Activated T-cell treated with anti-CD3 and anti-CD28 coated beads, Interleukin-2, amount 50 U/mL, for 24 hours (primary cell): ENCODE measurements around the gene MUC21.
"Not testable (repeated sequence)": the region's sequence is repeated elsewhere in the genome, so short reads cannot be mapped to it uniquely, and the experiment has no call there.

Experiments used
- DNase-seq: peaks from one replicate; pipeline ENCODE4 v3.0.0-alpha.2; 2020
- H3K27ac Mint-ChIP-seq: 2 replicates; pipeline ENCODE4 v1.8.0; 2020; ENCODE audit warnings: mild to moderate bottlenecking, mixed read lengths
- H3K27me3 Mint-ChIP-seq: 2 replicates; pipeline ENCODE4 v1.8.0; 2020; ENCODE audit warnings: mixed read lengths
- H3K36me3 Mint-ChIP-seq: 2 replicates; pipeline ENCODE4 v1.8.0; 2020; ENCODE audit warnings: low read depth, mixed read lengths
- H3K4me1 Mint-ChIP-seq: 2 replicates; pipeline ENCODE4 v1.8.0; 2020; ENCODE audit warnings: low read depth, mixed read lengths
- H3K4me3 Mint-ChIP-seq: 2 replicates; pipeline ENCODE4 v1.8.0; 2020; ENCODE audit warnings: mild to moderate bottlenecking, moderate library complexity, mixed read lengths
- H3K9me3 Mint-ChIP-seq: 2 replicates; pipeline ENCODE4 v1.8.0; 2020; ENCODE audit warnings: mixed read lengths

MUC21 gene

GRCh38 chr6:30985490-30985889 is 2.0 kb downstream of the MUC21 start:
- H3K4me1 Mint-ChIP-seq = peaks cover 16% of the 10 kb centered on the region
- H3K36me3 Mint-ChIP-seq = no peaks in the 10 kb centered on the region
- no peak overlapping the region for H3K4me3 Mint-ChIP-seq
- H3K27me3 Mint-ChIP-seq = peaks cover 31% of the 10 kb centered on the region
- no peak overlapping the region for H3K27ac Mint-ChIP-seq
- DNase-seq = no peak
- H3K9me3 Mint-ChIP-seq = no peaks in the 10 kb centered on the region

DNA sequence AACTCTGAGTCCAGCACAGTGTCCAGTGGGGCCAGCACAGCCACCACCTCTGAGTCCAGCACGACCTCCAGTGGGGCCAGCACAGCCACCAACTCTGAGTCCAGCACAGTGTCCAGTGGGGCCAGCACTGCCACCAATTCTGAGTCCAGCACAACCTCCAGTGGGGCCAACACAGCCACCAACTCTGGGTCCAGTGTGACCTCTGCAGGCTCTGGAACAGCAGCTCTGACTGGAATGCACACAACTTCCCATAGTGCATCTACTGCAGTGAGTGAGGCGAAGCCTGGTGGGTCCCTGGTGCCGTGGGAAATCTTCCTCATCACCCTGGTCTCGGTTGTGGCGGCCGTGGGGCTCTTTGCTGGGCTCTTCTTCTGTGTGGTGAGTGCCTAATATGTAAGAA is 3.8 kb downstream of the MUC21 start:
- H3K27me3 Mint-ChIP-seq = peaks cover 20% of the 10 kb centered on the region

DNA sequence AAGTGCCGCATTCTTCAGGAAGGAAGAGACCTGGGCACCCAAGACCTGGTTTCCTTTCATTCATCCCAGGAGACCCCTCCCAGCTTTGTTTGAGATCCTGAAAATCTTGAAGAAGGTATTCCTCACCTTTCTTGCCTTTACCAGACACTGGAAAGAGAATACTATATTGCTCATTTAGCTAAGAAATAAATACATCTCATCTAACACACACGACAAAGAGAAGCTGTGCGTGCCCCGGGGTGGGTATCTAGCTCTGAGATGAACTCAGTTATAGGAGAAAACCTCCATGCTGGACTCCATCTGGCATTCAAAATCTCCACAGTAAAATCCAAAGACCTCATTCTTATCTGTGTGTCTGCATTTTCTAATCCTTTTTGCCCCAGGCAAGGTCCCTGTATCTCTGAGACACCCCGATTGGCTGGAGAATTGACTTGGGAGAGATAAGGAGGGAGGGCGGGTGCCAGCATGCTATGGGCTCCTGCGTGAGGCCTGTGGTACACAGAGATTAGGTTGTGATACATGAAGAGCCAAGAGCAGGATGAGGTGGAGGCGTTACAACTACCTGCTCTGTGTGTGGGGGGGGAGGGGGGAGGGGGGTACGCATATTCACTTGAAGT is 4.8 kb downstream of the MUC21 start:
- Mint-ChIP-seq H3K4me1 (peaks cover 17% of the 10 kb centered on the region), H3K27me3 (peaks cover 10% of the 10 kb centered on the region), H3K4me3 (no peak overlapping the region), H3K27ac (no peak overlapping the region), H3K36me3 (no peaks in the 10 kb centered on the region), H3K9me3 (no peaks in the 10 kb centered on the region)
- no peak for DNase-seq

More for the DNA sequence above, 3.8 kb downstream of the MUC21 start:
- DNase-seq = no peak
- H3K4me3 Mint-ChIP-seq = no peak overlapping the region
- no peaks in the 10 kb centered on the region for H3K9me3 Mint-ChIP-seq
- H3K4me1 Mint-ChIP-seq = peaks cover 18% of the 10 kb centered on the region
- no peak overlapping the region for H3K27ac Mint-ChIP-seq
- H3K36me3 Mint-ChIP-seq = no peaks in the 10 kb centered on the region

DNA sequence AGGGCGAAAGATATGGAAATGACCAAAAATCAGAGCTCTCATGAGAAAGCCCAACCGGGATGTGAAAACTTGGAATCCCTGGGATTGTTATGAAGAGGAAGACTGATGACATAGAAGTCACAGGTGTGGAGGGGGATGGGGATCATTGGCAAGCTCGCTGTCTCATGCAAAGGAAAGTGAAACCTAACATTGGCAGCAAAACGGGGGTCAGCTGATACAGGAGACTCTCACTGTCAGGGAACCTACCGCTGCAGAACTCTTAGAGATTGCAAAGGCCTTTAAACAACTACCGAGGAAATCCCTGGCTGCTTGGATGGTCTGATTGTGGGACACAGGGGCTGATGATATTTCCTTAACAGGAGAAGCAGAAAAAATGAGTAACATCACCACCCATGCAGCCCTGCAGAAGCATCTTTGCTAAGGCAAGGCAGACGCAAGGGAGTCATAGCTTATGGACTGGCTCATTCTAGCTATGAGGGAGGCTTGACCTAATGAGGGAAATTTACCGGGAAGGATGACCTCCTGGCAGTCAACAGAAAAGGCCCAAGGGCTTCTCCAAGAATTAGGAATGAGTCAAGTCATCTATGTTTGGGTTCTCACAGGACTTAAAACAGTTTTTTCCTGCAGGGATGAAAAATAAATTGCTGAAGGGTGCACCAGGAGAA is 7.0 kb downstream of the MUC21 start:
- Mint-ChIP-seq H3K9me3 (no peaks in the 10 kb centered on the region), H3K4me1 (peaks cover 12% of the 10 kb centered on the region), H3K27me3 (peaks cover 2% of the 10 kb centered on the region), H3K36me3 (no peaks in the 10 kb centered on the region), H3K27ac (no peak overlapping the region), H3K4me3 (no peak overlapping the region)
- DNase-seq = no peak

DNA sequence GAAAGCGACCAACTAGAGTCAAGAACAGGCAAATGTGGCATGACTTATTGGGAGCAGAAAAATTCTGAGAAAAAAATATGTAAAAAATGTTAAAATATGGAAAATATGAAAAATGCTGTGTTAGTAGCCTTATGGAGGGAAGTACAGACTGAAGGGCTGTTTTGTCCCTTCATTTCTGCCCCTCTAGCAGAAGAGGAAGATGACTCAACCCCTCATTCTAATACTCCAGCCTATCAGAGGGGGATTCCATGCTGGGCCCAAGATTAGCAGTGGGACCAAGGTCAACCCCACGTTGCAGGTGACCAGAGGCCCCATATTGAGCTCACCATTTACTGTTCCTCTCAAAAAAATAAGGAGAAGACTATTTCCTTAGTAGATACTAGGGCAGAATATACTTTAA is 8.4 kb downstream of the MUC21 start:
- Mint-ChIP-seq H3K4me3 (no peak overlapping the region), H3K27ac (no peak overlapping the region), H3K36me3 (no peaks in the 10 kb centered on the region), H3K9me3 (no peaks in the 10 kb centered on the region), H3K4me1 (peaks cover 11% of the 10 kb centered on the region), H3K27me3 (no peaks in the 10 kb centered on the region)
- DNase-seq = no peak

DNA sequence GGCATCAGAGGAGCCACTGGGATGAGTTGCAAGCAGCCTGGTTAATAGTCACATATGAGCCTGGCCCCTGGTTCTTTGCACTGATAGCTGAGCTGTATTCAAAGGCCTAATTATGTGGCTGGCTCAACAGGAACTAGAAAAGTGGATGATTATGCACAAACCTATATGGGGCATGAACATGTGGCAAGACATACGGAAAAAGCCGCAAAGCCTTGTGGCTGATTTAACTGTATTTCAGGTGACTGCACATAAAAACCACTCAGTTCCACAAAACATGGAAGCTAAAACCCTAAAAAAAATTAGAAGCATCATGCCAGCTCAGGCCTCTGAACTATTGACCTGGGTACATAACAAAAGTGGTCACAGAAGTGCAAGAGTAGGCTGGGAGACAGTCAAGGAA is 13.8 kb downstream of the MUC21 start:
- Mint-ChIP-seq H3K36me3 (no peaks in the 10 kb centered on the region), H3K4me1 (peaks cover 9% of the 10 kb centered on the region), H3K9me3 (no peaks in the 10 kb centered on the region), H3K27ac (no peak overlapping the region), H3K4me3 (no peak overlapping the region), H3K27me3 (peaks cover 9% of the 10 kb centered on the region)
- DNase-seq = no peak

DNA sequence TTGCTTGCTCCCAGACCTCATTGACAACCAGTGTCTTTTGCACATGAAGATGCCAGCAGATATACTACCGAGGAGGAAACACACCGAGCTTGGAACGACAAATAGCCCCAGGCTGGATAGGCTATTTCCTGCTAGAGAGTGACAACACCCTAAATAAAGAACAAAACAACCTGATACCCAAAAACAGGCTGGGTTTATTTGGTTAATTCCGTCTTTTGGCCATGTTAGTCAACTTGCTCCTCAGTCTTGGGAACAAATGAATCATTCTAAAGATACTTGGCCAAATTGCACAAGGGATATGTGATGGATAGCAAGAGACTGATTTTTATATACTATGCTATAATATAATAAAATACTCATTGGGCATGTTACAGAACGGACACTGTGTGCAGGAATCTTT is 15.3 kb downstream of the MUC21 start:
- H3K27me3 Mint-ChIP-seq = peaks cover 13% of the 10 kb centered on the region

GRCh38 chr6:31000067-31000860 is 16.7 kb downstream of the MUC21 start:
- not testable (repeated sequence) for H3K27ac Mint-ChIP-seq, H3K9me3 Mint-ChIP-seq, H3K4me3 Mint-ChIP-seq, DNase-seq, H3K36me3 Mint-ChIP-seq
- Mint-ChIP-seq H3K27me3 (peaks cover 13% of the 10 kb centered on the region), H3K4me1 (peaks cover 20% of the 10 kb centered on the region)

More for the DNA sequence above, 15.3 kb downstream of the MUC21 start:
- Mint-ChIP-seq H3K36me3 (no peaks in the 10 kb centered on the region), H3K9me3 (no peaks in the 10 kb centered on the region), H3K4me3 (no peak overlapping the region), H3K27ac (no peak overlapping the region), H3K4me1 (peaks cover 9% of the 10 kb centered on the region)
- DNase-seq = no peak

DNA sequence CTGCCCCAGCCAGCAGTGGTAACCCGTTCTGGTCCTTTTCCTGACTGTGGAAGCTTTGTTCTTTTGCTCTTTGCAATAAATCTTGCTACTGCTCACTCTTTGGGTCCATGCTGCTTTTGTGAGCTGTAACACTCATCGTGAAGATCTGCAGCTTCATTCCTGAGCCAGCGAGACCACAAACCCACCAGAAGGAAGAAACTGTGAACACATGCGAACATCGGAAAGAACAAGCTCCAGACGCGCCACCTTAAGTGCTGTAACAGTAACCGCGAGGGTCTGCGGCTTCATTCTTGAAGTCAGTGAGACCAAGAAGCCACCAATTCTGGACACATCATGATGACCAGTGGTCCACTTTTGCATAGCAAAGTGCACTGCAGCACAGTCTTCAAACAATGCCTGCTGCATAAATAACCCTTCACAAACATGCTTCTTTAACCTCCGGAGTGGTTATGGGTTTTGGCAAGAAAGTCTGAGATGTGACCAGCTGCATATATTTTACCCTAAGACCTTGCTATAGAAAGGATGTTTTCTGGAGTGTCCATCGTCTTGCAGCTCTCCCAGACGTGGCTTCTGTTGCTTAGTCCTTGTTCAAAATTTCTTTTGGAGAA is 17.9 kb downstream of the MUC21 start:
- Mint-ChIP-seq H3K4me1 (peaks cover 24% of the 10 kb centered on the region), H3K36me3 (no peaks in the 10 kb centered on the region), H3K9me3 (no peaks in the 10 kb centered on the region), H3K4me3 (no peak overlapping the region), H3K27ac (no peak overlapping the region), H3K27me3 (peaks cover 22% of the 10 kb centered on the region)
- no peak for DNase-seq

GRCh38 chr6:31002471-31002870 is 19.0 kb downstream of the MUC21 start:
- DNase-seq = no peak
- Mint-ChIP-seq H3K4me3 (no peak overlapping the region), H3K27me3 (peaks cover 29% of the 10 kb centered on the region), H3K27ac (no peak overlapping the region), H3K36me3 (no peaks in the 10 kb centered on the region), H3K9me3 (no peaks in the 10 kb centered on the region), H3K4me1 (peaks cover 27% of the 10 kb centered on the region)

GRCh38 chr6:31004794-31005193 is 21.3 kb downstream of the MUC21 start:
- no peak for DNase-seq
- H3K9me3 Mint-ChIP-seq = no peaks in the 10 kb centered on the region
- H3K36me3 Mint-ChIP-seq = no peaks in the 10 kb centered on the region
- peaks cover 30% of the 10 kb centered on the region for H3K4me1 Mint-ChIP-seq
- H3K27me3 Mint-ChIP-seq = peaks cover 41% of the 10 kb centered on the region
- H3K4me3 Mint-ChIP-seq = no peak overlapping the region
- no peak overlapping the region for H3K27ac Mint-ChIP-seq

DNA sequence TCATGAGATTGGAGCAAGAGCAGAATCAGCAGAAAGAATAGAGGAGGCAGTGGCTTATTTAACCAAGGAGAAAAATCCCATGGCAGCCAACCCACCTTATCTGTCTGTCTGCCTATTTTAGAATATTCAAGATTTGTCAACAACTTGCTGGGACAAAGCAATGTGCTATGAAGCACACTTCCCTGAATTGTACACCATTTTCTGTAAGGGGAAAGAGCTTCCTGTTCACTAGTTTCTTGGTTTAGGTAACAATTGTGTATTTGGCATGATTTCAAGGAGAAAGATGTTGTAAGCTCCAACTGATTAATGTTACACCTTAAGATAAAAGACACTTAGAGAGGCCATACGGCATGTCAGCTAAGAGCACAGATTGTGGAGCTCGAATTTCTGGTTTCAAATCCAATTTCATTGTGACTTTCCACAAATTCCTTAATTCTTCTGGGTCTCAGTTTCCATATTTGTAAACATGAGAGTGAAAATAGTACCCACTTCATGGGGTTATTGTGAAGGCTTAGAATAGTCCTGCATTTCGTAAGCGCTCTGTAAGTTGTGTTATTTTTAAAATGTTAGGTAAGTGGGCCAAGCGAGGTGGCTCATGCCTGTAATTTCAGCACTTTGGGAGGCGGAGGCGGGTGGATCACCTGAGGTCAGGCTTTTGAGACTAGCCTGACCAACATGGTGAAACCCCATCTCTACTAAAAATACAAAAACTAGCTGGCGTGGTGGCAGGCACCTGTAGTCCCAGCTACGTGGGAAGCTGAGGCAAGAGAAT is 21.9 kb downstream of the MUC21 start:
- Mint-ChIP-seq H3K9me3 (no peaks in the 10 kb centered on the region), H3K4me3 (no peak overlapping the region), H3K4me1 (peaks cover 35% of the 10 kb centered on the region), H3K27me3 (peaks cover 45% of the 10 kb centered on the region), H3K36me3 (no peaks in the 10 kb centered on the region), H3K27ac (no peak overlapping the region)
- DNase-seq = no peak

- H3K36me3 Mint-ChIP-seq = no peaks in the 10 kb centered on the region
- H3K4me3 Mint-ChIP-seq = no peak overlapping the region
- H3K27me3 Mint-ChIP-seq = peaks cover 34% of the 10 kb centered on the region
- no peak for DNase-seq
- peaks cover 36% of the 10 kb centered on the region for H3K4me1 Mint-ChIP-seq
- H3K9me3 Mint-ChIP-seq = no peaks in the 10 kb centered on the region
- H3K27ac Mint-ChIP-seq = no peak overlapping the region
These were observed 24.2 kb downstream of the MUC21 start for GRCh38 chr6:31007694-31008093.

GRCh38 chr6:31008165-31008564 is 24.6 kb downstream of the MUC21 start:
- Mint-ChIP-seq H3K27ac (no peak overlapping the region), H3K36me3 (no peaks in the 10 kb centered on the region), H3K27me3 (peaks cover 37% of the 10 kb centered on the region), H3K4me1 (peaks cover 36% of the 10 kb centered on the region), H3K4me3 (no peak overlapping the region), H3K9me3 (no peaks in the 10 kb centered on the region)
- DNase-seq = no peak
